ENCODE data around the gene ILDR2. TPM values are rescaled to one million over a fixed set of nuclear protein-coding genes. Genes with fewer than 3 reads are reported as not detected.

Gene ILDR2
- total and polyA plus RNA-seq, 2 donors (not counting 1 experiment from before 2014, with no cell fraction given), result under 0.01 to 0.14 TPM

GRCh38 chr1:166868639-166869038 is 106.7 kb downstream of the ILDR2 start:
- Histone ChIP-seq H3K27ac (ENCODE audit: insufficient read depth, low read length) (no peak overlapping the region), H3K4me3 (replicated peaks in 1 of 4; ENCODE audit: control extremely low read depth in 1 of 4, insufficient read depth in 1 of 4, low read depth in 3 of 4, low read length in 4 of 4) (no peak overlapping the region), H2AFZ (ENCODE audit: low read length) (no peak overlapping the region), H3K4me1 (ENCODE audit: control insufficient read depth, extremely low read depth, insufficient read depth, low read length) (no peaks in the 10 kb centered on the region), H3K79me2 (ENCODE audit: control insufficient read depth, insufficient read depth, low read length) (peaks cover 11% of the 10 kb centered on the region), H3K36me3 (ENCODE audit: control insufficient read depth, insufficient read depth, low read length) (peaks cover 5% of the 10 kb centered on the region), H3K4me2 (ENCODE audit: extremely low read depth, insufficient read depth, low read length) (no peak overlapping the region), H3K27me3 (ENCODE audit: control insufficient read depth, insufficient read depth, low read length) (no peaks in the 10 kb centered on the region), H3K9ac (ENCODE audit: insufficient read depth, low read length) (no peak overlapping the region), H3K9me3 (ENCODE audit: control insufficient read depth, insufficient read depth, low read depth, low read length) (no peaks in the 10 kb centered on the region), H4K20me1 (ENCODE audit: control insufficient read depth, extremely low read depth, insufficient read depth, low read length) (peaks cover 1% of the 10 kb centered on the region)
- TF ChIP-seq CTCF (conservative IDR thresholded peaks at IDR 0.05 in 1 of 2, IDR thresholded peaks at IDR 0.05 in 1 of 2; ENCODE audit: low read depth in 1 of 2, low read length in 2 of 2) (no peak), EZH2 (IDR thresholded peaks at IDR 0.05; ENCODE audit: low read length, missing control alignments) (no peak)
- DNase-seq (ENCODE audit: low read depth in 2 of 2), result no peak

DNA sequence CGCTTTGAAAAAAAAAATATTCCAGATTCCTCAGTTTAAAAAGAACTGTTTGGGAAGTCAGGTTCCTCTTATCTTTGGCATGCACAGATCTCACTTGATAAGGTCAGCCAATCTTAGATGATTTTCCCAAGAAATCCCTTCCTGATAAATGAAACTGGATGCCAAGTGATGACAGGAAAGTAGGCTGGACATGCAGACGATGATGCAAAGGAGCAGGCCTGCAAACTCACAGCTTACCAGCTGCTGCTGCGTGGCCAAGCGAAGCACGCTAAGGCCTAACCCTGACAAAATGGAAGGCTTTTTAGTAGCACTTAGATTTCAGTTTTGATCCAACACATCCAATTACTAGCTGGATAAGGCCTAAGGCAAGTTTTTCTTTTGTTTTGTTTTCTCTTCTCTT is 109.4 kb downstream of the ILDR2 start:
- H3K27ac ChIP-seq (ENCODE audit: insufficient read depth, low read length), result no peak overlapping the region
- H3K4me2 ChIP-seq (ENCODE audit: extremely low read depth, insufficient read depth, low read length), result no peak overlapping the region
- DNase-seq (ENCODE audit: low read depth in 2 of 2), result peak in 1 of 2 donors; percentile 31
- peaks cover 3% of the 10 kb centered on the region for H3K36me3 ChIP-seq (ENCODE audit: control insufficient read depth, insufficient read depth, low read length)
- no peak overlapping the region for H3K4me3 ChIP-seq (replicated peaks in 1 of 4; ENCODE audit: control extremely low read depth in 1 of 4, insufficient read depth in 1 of 4, low read depth in 3 of 4, low read length in 4 of 4)
- H3K9ac ChIP-seq (ENCODE audit: insufficient read depth, low read length), result no peak overlapping the region
- H3K4me1 ChIP-seq (ENCODE audit: control insufficient read depth, extremely low read depth, insufficient read depth, low read length), result no peaks in the 10 kb centered on the region
- TF ChIP-seq EZH2 (IDR thresholded peaks at IDR 0.05; ENCODE audit: low read length, missing control alignments) (no peak), CTCF (conservative IDR thresholded peaks at IDR 0.05 in 1 of 2, IDR thresholded peaks at IDR 0.05 in 1 of 2; ENCODE audit: low read depth in 1 of 2, low read length in 2 of 2) (no peak)
- no peaks in the 10 kb centered on the region for H3K27me3 ChIP-seq (ENCODE audit: control insufficient read depth, insufficient read depth, low read length)
- no peaks in the 10 kb centered on the region for H3K9me3 ChIP-seq (ENCODE audit: control insufficient read depth, insufficient read depth, low read depth, low read length)
- no peak overlapping the region for H2AFZ ChIP-seq (ENCODE audit: low read length)
- H4K20me1 ChIP-seq (ENCODE audit: control insufficient read depth, extremely low read depth, insufficient read depth, low read length), result no peaks in the 10 kb centered on the region
- H3K79me2 ChIP-seq (ENCODE audit: control insufficient read depth, insufficient read depth, low read length), result no peaks in the 10 kb centered on the region

- Histone ChIP-seq H2AFZ (ENCODE audit: low read length) (no peak overlapping the region), H3K4me2 (ENCODE audit: extremely low read depth, insufficient read depth, low read length) (no peak overlapping the region), H3K9ac (ENCODE audit: insufficient read depth, low read length) (no peak overlapping the region), H3K4me1 (ENCODE audit: control insufficient read depth, extremely low read depth, insufficient read depth, low read length) (no peaks in the 10 kb centered on the region), H3K9me3 (ENCODE audit: control insufficient read depth, insufficient read depth, low read depth, low read length) (no peaks in the 10 kb centered on the region), H3K79me2 (ENCODE audit: control insufficient read depth, insufficient read depth, low read length) (no peaks in the 10 kb centered on the region), H4K20me1 (ENCODE audit: control insufficient read depth, extremely low read depth, insufficient read depth, low read length) (no peaks in the 10 kb centered on the region), H3K27ac (ENCODE audit: insufficient read depth, low read length) (no peak overlapping the region), H3K27me3 (ENCODE audit: control insufficient read depth, insufficient read depth, low read length) (no peaks in the 10 kb centered on the region), H3K36me3 (ENCODE audit: control insufficient read depth, insufficient read depth, low read length) (peaks cover 3% of the 10 kb centered on the region), H3K4me3 (replicated peaks in 1 of 4; ENCODE audit: control extremely low read depth in 1 of 4, insufficient read depth in 1 of 4, low read depth in 3 of 4, low read length in 4 of 4) (no peak overlapping the region)
- no peak for DNase-seq (ENCODE audit: low read depth in 2 of 2)
- TF ChIP-seq CTCF (conservative IDR thresholded peaks at IDR 0.05 in 1 of 2, IDR thresholded peaks at IDR 0.05 in 1 of 2; ENCODE audit: low read depth in 1 of 2, low read length in 2 of 2) (no peak), EZH2 (IDR thresholded peaks at IDR 0.05; ENCODE audit: low read length, missing control alignments) (no peak)
Observed at GRCh38 chr1:166859597-166859996, 115.7 kb downstream of the ILDR2 start.
